ENCODE results near the gene FBXO17. TPM values are rescaled to one million over a fixed set of nuclear protein-coding genes. Genes with fewer than 3 reads are reported as not detected.

FBXO17 gene
- total and polyA plus RNA-seq, 2 of the 13 experiments (the other 11 are each of a cell fraction or from before 2014, with no cell fraction given): 22.1 to 58.7 TPM

- no peak for TF ChIP-seq FOXO4 (CRISPR knock-in tag; conservative IDR thresholded peaks at IDR 0.05)
- no peak; the same call in 1 of the 2 replicates for TF ChIP-seq KDM5B (CRISPR knock-in tag; IDR thresholded peaks at IDR 0.05; ENCODE audit: borderline replicate concordance)
- no peak for TF ChIP-seq NFIB (CRISPR knock-in tag; IDR thresholded peaks at IDR 0.05; ENCODE audit: borderline replicate concordance)
- peak; percentile 41 for TF ChIP-seq E2F1 (CRISPR knock-in tag; IDR thresholded peaks at IDR 0.05)
- no peak for TF ChIP-seq NR2F6 (IDR thresholded peaks at IDR 0.05)
- no peak for TF ChIP-seq NR2F6 (CRISPR knock-in tag; IDR thresholded peaks at IDR 0.05)
- no peak for TF ChIP-seq KDM4B (CRISPR knock-in tag; IDR thresholded peaks at IDR 0.05)
- TF ChIP-seq KDM3A (CRISPR knock-in tag; IDR thresholded peaks at IDR 0.05; ENCODE audit: low read depth): 0 out of 2 replicates have a peak, but pooled peaks have one; percentile 12
- no peak; the same call in 1 of the 2 replicates for TF ChIP-seq GMEB2 (CRISPR knock-in tag; IDR thresholded peaks at IDR 0.05; ENCODE audit: low read depth)
- TF ChIP-seq ZFP36L2 (CRISPR knock-in tag; IDR thresholded peaks at IDR 0.05): no peak
- no peak for TF ChIP-seq ZNF703 (CRISPR knock-in tag; IDR thresholded peaks at IDR 0.05; ENCODE audit: borderline replicate concordance)
- no peak for TF ChIP-seq PAF1 (CRISPR knock-in tag; IDR thresholded peaks at IDR 0.05)
- no peak for TF ChIP-seq SRSF4 (IDR thresholded peaks at IDR 0.05; ENCODE audit: low read depth, low read length, poor library complexity, severe bottlenecking)
- TF ChIP-seq ZNF34 (CRISPR knock-in tag; IDR thresholded peaks at IDR 0.05; ENCODE audit: borderline replicate concordance): no peak
- no peak for TF ChIP-seq MED13 (CRISPR knock-in tag; IDR thresholded peaks at IDR 0.05)
- no peak for TF ChIP-seq PCBP1 (IDR thresholded peaks at IDR 0.05; ENCODE audit: borderline replicate concordance, low read depth, low read length)
- TF ChIP-seq MBNL3 (CRISPR knock-in tag; conservative IDR thresholded peaks at IDR 0.05): no peak
- TF ChIP-seq ZNF609 (CRISPR knock-in tag; IDR thresholded peaks at IDR 0.05; ENCODE audit: borderline replicate concordance): no peak
Measured at GRCh38 chr19:38929929-38930775, 45.4 kb downstream of the FBXO17 start, which contains the start of gene SARS2 (continued).
